GM18519 (cell line): ENCODE measurements around the gene SYTL4.
A peak's percentile ranks its signal among the peaks of the same experiment; 100 is the strongest.

Experiments used
- ATAC-seq: cut with Tn5 transposase; IDR thresholded peaks from one replicate; pipeline ENCODE4 v1.9.1; 2021; ENCODE audit warnings: mild to moderate bottlenecking, moderate library complexity; ENCODE audit not compliant: unreplicated experiment, low FRiP score

Gene SYTL4

DNA sequence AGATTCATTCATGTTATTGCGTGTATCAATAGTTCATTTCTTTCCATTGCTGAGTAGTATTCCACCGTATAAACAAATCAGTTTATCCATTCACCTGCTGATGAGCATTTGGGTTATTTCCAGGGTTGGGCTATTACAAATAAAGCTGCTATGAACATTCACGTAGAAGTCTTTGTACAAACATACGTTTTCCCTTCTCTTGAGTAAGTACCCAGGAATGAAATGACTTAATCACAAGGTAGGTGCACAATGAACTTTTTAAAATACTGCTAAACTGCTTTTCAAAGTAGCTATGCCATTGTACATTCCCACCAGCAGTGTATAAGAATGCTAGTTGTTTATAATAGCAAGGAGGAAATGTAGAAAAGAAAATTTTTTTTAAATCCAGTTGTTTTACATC, 35.9 kb downstream of the SYTL4 start:
- no peak for ATAC-seq

DNA sequence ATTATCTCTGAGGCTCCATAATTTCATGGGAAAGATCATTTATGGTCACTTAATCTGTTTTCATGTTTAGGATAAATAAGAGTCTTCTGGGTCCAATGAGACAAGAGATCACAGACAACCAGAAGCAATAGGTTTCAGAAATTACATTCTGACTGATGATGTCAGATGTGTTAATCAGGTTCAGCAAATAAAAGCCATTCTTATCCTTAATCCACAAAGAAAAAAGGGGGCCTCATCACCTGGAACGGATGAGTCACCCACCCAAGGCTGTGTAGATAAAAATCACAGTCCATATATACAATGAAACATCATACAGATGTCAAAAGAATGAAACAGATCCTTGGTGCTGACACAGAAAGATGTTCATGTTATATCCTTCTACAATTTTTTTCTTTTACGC, 36.6 kb downstream of the SYTL4 start:
- no peak for ATAC-seq

DNA sequence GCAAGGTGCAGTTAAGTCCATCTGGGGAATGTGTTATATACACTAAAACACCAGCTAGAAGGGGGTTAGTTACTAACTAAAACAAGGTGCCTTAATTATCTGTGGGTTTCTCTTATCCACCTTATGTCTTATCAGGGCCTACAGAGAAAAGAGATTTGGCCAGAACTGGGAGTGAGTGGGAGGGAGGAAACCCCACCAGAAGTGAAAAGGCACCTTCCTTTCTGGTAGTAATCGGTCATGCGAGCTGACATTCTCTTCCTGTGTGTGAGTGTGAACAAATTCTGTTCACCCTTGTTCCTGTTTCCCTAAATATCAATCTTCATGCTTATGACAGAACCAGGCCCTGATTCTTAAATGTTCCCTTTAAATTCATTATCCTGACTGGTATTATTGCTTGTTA, 44.4 kb downstream of the SYTL4 start:
- ATAC-seq, result peak; percentile 78

DNA sequence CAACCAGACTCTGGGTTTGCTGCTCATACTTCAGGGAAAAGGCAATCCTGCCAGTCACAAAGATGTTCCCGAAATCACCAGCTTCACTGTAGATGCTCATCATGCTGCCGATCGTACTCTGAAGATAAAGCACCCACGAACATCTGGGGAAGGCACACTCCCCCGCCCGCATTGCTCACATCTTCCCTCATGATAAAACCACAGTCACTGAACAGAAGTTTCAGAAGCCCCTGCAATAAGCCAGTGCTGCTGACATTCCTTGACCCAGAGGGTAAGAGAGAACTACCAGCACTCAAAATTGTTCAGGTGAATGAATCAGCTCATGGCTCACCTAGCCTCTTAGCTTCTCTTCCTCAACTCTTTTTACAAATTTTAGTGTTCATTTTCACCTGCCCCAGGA, 44.8 kb downstream of the SYTL4 start:
- peak; percentile 34 for ATAC-seq

DNA sequence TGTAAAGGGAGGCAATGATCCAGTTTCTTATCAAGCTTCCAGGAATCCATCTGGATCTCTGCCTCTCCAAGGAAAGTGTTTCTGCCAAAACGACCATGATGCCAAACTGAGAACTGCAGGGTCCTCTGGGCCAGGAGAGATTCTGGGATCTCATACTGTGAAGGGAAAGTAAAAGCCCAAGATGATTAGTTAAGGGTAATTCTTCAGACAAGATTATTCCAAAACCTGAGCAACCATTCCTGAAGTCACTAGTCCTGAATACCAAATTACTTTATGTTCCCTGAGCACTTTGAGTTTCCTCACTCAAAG, 46.0 kb downstream of the SYTL4 start:
- ATAC-seq, result no peak

DNA sequence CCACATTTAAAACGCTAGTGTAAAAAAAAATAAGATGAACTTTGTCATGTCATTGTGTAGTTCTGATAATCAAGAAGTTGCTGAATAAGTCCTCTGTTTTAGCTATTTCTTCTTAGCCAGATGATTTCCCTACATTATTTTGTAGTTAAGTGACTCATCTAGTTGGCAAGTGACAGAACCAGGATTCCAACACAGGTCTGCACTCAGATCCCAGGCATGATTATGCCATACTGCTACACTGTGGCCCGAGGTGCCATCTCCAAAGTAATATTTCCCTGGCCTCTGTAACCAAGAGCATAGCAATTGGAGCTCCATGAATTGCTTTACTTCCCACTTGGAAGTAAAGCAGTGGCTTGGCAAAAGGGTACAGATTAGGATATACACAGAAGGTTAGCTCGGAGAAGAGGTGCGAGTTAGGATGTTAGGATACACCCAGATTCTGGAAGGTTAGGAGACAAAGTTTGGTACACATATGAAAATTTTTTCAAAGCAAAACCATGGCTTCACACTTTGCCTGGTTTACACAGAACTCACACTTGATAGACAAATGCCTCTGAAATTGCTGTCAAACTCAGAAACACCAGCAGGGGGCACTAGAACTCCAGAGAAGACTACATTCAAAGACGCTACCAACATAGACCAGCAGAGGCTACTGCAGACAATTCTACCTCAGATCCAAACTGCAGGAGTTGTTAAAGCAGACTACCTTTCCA, 46.5 kb downstream of the SYTL4 start:
- no peak for ATAC-seq

DNA sequence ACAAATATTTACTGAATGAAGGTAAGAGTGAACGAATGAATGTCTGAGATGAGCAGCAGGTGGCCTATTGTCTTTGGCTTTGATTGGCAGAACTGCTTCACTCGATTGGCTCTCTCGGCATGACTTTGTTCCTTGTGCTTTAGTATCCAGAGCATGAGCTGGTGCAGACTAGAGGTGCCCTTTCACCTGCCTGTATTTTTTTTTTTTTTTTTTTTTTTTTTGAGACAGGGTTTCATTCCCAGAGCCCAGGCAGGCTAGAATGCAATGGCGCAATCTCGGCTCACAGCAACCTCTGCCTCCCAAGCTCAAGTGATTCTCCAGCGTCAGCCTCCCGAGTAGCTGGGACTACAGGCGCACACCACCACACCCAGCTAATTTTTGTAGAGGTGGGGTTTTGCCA, 49.0 kb downstream of the SYTL4 start:
- ATAC-seq, result no peak

DNA sequence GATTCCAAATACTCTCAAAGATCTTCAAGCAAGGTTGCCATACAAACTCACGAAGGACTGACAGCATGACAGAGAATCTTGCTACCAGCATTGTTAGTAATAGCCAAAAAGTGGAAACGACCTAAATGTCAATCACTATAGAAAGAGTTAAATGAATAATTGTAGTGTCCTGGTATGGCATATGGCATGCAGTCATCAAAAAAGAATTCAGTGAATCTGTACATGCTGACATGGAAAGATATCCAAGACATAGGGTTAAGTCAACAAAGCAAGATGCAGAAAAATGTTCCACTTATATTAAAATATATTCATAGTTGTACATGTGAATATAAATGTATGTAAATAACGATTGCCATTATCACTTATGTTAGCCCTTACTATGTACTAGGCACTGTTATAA, 50.3 kb downstream of the SYTL4 start:
- no peak for ATAC-seq

DNA sequence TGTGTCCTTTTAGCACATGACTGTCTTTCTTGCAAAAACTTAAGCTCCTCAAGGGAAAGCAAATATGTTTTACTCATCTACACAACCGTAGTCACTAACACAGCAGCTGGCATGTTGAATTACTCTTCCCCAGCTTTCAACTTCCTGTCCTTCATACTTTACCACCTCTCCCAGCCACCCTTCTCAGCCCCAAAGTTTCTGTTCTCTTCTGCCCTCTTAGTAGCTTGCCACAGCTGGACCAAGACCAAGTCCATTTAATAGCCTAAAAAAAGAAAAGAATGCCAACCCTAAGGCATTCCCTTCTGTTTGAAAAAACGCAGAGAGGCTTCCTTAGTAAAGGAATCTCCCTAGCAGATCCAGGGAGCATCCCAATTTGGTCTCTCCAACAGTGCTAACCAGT, 51.2 kb downstream of the SYTL4 start:
- no peak for ATAC-seq

DNA sequence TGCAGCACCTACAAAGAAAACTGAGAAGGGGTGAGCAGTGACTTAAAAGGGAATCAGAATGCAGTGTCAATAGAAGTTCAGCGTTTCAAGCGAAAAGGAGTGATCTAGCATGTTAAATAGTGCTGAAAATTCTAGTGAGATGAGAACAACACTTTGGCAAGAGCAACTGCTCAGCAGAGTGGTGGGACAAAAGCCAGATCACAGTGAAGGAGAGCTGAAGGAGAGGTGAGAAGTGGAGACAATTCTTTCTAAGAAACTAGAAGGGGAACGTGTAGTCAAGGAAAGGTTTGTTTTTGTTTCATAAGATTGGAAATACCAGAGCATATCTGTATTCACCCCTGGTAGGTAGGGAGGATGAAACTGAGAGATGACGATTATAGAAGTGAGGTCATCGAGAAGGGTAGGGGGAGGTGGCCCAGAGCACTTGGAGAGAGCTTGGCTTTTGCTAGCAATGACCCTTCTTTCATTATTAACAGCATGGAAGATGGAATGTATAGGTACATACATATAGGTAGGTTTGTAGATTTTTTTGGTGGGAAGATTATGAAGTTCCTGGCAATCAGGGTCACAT, 54.2 kb downstream of the SYTL4 start:
- ATAC-seq, result no peak

DNA sequence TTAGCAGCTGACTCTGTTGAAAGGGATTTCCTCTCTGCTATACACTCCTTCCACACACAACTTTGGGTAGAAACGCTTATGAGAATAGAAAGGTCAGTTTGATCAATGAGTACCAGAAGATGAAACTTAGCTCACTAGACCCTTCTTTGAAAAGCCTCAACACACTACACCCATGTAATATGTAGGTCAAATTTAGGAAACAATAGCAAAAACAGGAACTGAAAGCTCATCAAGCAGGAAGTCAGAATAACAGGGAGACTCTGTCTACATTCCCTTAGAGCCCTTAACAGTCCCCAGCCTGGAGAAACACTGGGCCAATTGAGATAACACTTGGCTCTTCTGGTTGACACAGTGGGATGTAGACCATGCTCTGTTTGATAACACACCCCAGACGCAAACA, 57.2 kb downstream of the SYTL4 start:
- no peak for ATAC-seq

DNA sequence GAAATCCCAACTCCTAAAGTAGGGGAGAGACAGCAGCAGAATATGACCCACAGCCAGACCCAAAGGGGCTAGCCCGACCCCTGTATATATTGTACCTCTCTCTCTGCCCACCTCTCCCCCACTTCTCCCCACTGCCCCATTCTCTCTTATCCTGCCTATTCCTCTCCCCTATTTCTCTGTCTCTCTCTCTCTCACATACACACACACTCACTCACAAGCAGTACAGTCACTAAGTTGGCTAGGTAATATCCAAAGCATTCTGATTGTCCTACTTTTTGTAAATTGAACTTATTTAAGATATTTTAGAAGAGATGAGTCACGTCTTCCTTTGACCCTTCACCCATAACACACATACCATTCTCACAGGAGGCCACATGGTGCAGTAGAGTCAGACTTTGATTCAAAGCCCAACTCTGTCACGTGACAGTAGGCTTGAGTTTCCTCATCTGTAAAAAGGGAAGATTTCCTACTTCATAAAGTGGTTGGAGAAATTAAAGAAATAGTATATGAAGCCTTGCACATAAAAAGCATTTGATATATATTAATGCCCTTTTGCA, 58.4 kb downstream of the SYTL4 start:
- ATAC-seq, result no peak

DNA sequence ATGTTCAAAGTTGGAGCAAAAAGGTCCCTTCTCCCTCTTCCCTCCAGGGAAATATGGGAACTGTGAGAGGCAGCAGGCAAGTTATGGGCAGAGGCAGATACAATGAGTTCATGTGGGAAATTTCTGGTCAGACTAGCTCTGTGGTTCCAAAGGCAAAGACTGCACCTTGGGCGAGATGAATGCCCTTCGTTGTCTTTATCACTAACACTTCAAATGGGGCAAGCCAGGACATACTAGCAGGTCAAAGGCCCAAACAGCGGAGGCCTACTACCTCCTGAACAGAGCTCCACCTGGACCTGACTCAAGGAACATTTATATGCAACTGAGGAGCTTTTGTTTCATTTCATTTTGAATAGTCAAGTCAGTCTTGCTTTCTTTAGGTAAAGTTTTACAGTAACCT, 59.0 kb downstream of the SYTL4 start:
- no peak for ATAC-seq

DNA sequence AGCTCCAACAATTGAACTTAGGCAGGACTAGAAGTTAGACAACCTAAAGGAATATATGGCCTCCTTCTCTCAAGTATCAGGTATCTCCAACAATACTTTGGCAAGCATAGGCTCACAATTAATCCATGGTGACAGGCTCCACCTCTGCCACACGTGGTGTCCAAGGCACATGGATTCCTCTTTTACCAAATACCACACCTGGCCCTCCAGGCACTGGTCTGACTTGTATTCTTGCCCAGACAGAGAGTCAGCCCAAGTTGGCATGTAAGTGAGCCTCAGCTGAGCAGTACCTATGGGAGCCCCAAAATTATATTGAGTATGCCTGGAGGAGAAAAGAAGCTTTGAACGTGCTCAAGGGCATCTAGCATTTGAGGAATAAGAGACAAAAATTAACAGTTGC, 68.3 kb downstream of the SYTL4 start:
- ATAC-seq, result no peak

DNA sequence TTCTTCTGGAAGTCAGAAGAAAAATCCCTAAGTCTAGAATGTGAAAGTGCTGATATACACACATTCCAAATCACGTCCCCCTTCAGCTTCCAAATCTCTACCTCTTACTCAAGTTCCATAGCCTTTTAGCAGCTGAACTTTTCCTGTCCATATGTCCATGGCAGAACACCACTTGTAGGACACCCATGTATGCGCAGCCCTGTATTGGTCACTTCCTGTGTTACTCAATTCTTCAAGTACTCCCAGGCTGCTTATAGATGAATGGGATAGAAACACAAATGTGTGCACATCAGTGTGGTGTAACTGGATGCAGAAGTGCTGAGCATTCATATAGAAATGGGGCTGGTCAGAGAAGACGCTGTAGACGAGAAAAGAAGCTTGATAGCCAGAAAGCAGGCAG, 69.1 kb downstream of the SYTL4 start:
- no peak for ATAC-seq

DNA sequence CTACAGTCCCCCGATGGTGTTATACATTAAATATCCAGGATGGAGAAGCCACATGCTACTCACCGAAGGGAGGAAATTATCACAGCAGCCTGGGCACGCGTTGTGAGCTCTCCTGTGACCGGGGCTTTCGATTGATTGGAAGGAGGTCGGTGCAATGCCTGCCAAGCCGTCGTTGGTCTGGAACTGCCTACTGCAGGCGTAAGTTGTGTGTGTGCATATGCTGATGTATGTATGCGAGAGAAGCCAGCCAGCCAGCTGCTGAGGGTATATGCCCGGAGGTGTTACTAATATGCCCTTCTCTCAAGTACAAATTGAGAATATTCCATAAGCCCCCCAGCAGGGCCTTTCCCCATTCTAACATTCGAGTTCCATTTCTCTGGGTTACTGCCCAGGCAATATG, 69.8 kb downstream of the SYTL4 start:
- ATAC-seq, result no peak

DNA sequence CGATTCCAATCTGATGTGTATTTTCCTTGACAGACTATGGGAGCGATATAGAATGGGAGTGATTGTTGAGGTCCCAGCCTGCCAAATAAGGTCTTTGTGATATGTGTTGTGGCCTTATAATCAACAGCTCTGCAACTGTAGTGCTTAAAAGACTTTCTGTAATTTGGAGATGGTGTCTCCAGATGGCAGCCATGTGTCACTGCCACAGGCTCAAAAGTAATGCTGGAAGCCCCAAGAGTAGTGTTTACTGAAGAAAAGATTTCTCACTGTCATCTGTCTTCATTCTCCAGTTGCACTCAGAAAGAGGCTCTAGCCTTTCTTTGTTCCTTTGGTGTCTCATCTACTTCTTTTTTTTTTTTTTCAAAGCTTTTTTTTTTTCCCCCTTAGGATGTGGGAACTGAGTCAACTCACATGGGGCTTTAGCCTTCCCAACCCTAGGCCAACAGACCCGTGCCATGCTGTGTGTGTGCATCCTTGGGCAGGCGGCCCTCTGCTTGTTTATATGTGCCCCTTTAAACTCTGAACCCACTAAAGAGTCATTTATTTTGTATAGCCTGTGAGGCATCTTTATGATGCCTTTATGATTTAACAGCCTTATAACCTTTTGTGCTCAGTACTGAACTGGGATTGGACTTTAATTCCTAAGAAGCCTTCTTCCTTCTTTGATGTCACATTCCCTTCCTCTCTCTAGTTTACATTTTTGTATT, 72.3 kb downstream of the SYTL4 start:
- ATAC-seq, result no peak

DNA sequence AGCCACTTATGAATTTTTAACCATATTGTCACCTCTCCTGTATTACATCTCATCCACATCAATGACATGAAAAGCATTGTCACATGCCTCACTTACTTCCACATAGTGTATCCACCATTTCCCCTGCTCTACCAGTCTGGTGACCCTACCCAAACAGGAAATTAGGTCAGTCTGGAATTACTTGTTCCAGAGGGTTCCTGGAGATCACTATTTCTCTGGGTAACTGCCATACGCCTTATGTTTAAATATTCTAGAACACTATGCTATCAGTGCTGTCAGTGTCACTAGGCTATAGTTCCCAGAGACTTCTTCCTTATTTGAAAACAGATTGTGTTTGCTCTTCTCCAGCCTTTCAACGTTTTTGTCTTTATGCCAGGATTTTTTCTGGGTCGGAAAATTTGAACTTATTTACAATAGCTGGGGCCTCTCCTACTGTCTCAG, 73.0 kb downstream of the SYTL4 start:
- no peak for ATAC-seq

DNA sequence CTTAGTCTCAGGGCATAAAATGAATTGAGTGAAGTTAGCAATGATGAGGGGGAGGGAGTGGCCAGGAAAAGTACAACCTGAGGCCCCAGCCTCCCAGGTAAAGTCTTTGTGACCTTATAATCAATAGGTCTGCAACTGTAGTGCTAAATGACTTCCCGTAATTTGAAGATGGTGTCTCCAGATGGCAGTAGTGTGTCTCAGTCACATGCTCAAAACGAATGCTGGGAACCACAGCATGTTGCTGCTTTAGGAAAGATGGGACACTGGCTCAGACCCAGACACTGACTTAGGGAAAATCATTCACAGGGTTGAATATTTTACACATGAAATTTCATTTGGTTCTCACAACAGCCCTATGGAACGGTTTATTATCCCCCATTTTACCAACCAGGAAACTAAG, 77.7 kb downstream of the SYTL4 start:
- no peak for ATAC-seq

DNA sequence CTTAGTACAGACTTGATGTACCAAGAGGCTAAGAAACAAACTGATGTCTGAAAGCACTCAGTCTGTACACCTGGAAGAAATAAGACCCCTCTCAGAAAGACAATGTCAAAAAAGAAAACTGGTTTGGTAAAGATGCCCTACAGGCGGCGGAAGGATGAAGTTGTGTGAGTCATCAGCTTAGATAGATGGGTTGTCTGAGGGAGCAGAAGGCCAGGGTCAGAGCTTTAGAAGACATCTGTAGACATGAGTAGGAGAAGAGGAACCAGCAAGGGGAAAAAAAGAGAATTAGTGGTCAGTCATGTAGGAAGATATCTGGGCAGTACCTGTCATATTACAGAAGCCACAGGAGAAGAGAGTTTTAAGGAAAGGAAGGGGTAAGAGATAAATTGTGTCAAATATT, 79.7 kb downstream of the SYTL4 start:
- ATAC-seq, result no peak

DNA sequence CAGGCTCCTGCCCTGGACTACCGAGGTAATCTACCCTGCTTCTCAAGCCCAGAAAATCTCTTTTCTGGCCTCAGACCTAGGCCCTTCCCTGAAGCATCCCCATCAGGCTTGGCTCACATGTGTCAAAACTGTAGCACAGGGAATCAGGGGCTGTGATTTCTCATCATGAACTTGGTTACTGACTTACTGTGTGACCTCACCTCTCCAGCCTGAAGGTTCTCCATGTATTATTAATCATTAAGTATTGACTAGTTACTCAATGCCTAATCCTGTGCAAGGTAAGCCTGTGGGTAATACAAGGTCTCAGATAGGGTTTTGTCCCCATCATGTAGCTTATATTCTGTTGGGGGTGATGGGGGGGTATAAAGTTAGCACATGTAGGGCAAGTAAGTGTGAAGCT, 81.1 kb downstream of the SYTL4 start:
- no peak for ATAC-seq
